Right atrium auricular region (tissue), 2 donors: ENCODE results near the gene TMEM240. TPM values are rescaled to one million over a fixed set of nuclear protein-coding genes. Genes with fewer than 3 reads are reported as not detected.

Experiments
- DNase-seq: peaks from one replicate; pipeline ENCODE4 v3.0.0-alpha.2; 2019; ENCODE audit warnings: low spot score
- H3K27ac ChIP-seq, 2 donors: fragments of 200-600 bp; sonication (generic); 1 replicate in 1 of 2; 2 replicates in 1 of 2; pipeline ENCODE4 v1.5.1; 2016 to 2019
- H3K27me3 ChIP-seq, 2 donors: fragments of 200-600 bp; sonication (generic); one replicate each; pipeline versions ENCODE4 v1.5.1 to v1.6.0; 2017 to 2019
- H3K36me3 ChIP-seq: fragments of 200-600 bp; sonication (generic); one replicate; pipeline ENCODE4 v1.5.1; 2016
- H3K4me1 ChIP-seq, 2 donors: fragments of 200-600 bp; sonication (generic); one replicate each; pipeline versions ENCODE4 v1.5.1 to v1.6.0; 2017 to 2019
- H3K4me3 ChIP-seq, 2 donors: fragments of 200-600 bp; sonication (generic); 1 replicate in 1 of 2; 2 replicates in 1 of 2; pipeline ENCODE4 v1.5.1; 2017 to 2019; ENCODE audit warnings: mild to moderate bottlenecking in 1 of 2, moderate library complexity in 1 of 2
- H3K9me3 ChIP-seq, 2 donors: fragments of 200-600 bp; sonication (generic); one replicate each; pipeline ENCODE4 v1.5.1; 2019
- CTCF ChIP-seq, 2 donors: fragments of 200-600 bp; sonication (generic); IDR thresholded peaks; one replicate each; pipeline ENCODE4 v1.5.1; 2019; ENCODE audit warnings: antibody characterized with exemption in 2 of 2
- total RNA-seq, 2 donors: library from RNA; depleted of rRNA; stranded (reverse); fragments of >200 nt; gene quantifications; one replicate each; pipeline ENCODE4 v1.1.0, GENCODE V29; 2016

Gene TMEM240
- total RNA-seq, 2 donors from 2014 or later = 1.4 to 2.8 TPM

- no peak for DNase-seq
- no peaks in the 10 kb centered on the region for H3K27me3 ChIP-seq
- H3K4me3 ChIP-seq = no peak overlapping the region
- H3K9me3 ChIP-seq = no peaks in the 10 kb centered on the region
- H3K27ac ChIP-seq = no peak overlapping the region
- no peak for TF ChIP-seq CTCF (IDR thresholded peaks at IDR 0.05)
- peaks cover 0 to 39% of the 10 kb centered on the region in 2 donors for H3K4me1 ChIP-seq
- peaks cover 53% of the 10 kb centered on the region for H3K36me3 ChIP-seq
Observed at GRCh38 chr1:1565340-1565739, 24.9 kb upstream of the TMEM240 start.

GRCh38 chr1:1564268-1564667, 23.8 kb upstream of the TMEM240 start:
- no peak overlapping the region for H3K27ac ChIP-seq
- peaks cover 0 to 34% of the 10 kb centered on the region in 2 donors for H3K4me1 ChIP-seq
- no peak for DNase-seq
- no peaks in the 10 kb centered on the region for H3K27me3 ChIP-seq
- H3K36me3 ChIP-seq = peaks cover 48% of the 10 kb centered on the region
- H3K9me3 ChIP-seq = no peaks in the 10 kb centered on the region
- no peak overlapping the region for H3K4me3 ChIP-seq
- no peak for TF ChIP-seq CTCF (IDR thresholded peaks at IDR 0.05)

- no peak for TF ChIP-seq CTCF (IDR thresholded peaks at IDR 0.05)
- no peak for DNase-seq
- H3K36me3 ChIP-seq = peaks cover 48% of the 10 kb centered on the region
- H3K27ac ChIP-seq = no peak overlapping the region
- H3K27me3 ChIP-seq = no peaks in the 10 kb centered on the region
- H3K4me3 ChIP-seq = no peak overlapping the region
- H3K9me3 ChIP-seq = no peaks in the 10 kb centered on the region
- peaks cover 0 to 28% of the 10 kb centered on the region in 2 donors for H3K4me1 ChIP-seq
Observed at GRCh38 chr1:1563688-1564087, 23.3 kb upstream of the TMEM240 start.

GRCh38 chr1:1562556-1563195, 22.3 kb upstream of the TMEM240 start:
- Histone ChIP-seq H3K4me1 (peaks cover 0 to 20% of the 10 kb centered on the region in 2 donors), H3K4me3 (no peak overlapping the region), H3K9me3 (no peaks in the 10 kb centered on the region), H3K36me3 (peaks cover 48% of the 10 kb centered on the region), H3K27ac (peak overlapping the region in 1 of 2 donors; percentile 32), H3K27me3 (no peaks in the 10 kb centered on the region)
- no peak for DNase-seq
- TF ChIP-seq CTCF (IDR thresholded peaks at IDR 0.05) = no peak

- Histone ChIP-seq H3K27ac (peak overlapping the region in 1 of 2 donors; percentile 32), H3K4me3 (no peak overlapping the region), H3K36me3 (peaks cover 48% of the 10 kb centered on the region), H3K9me3 (no peaks in the 10 kb centered on the region), H3K27me3 (no peaks in the 10 kb centered on the region), H3K4me1 (peaks cover 0 to 13% of the 10 kb centered on the region in 2 donors)
- no peak for DNase-seq
- TF ChIP-seq CTCF (IDR thresholded peaks at IDR 0.05) = no peak
Observed at GRCh38 chr1:1561801-1562470, 21.5 kb upstream of the TMEM240 start.
